ENCODE data around the gene ATP9B.
"Not testable (repeated sequence)": the region's sequence is repeated elsewhere in the genome, so short reads cannot be mapped to it uniquely, and the experiment has no call there.

Gene ATP9B

GRCh38 chr18:79071503-79072210 is 2.5 kb downstream of the ATP9B start:
- Histone ChIP-seq H3K18ac (ENCODE audit: low read length) (no peak overlapping the region), H3K27ac (ENCODE audit: low read depth, low read length) (no peak overlapping the region), H4K8ac (ENCODE audit: low read depth, low read length) (no peak overlapping the region), H3K36me3 (ENCODE audit: control insufficient read depth, insufficient read depth, low read length) (no peaks in the 10 kb centered on the region), H2AK5ac (ENCODE audit: low read length) (no peak overlapping the region), H3K23ac (ENCODE audit: low read length) (no peak overlapping the region), H3K27me3 (ENCODE audit: insufficient read depth, low read length, poor library complexity) (no peaks in the 10 kb centered on the region), H3K56ac (ENCODE audit: low read length) (no peak overlapping the region), H3K9ac (ENCODE audit: low read length) (no peak overlapping the region), H3K4ac (ENCODE audit: low read depth, low read length) (no peak overlapping the region), H2BK120ac (ENCODE audit: low read depth, low read length) (no peak overlapping the region), H3K79me1 (ENCODE audit: low read length) (peaks cover 5% of the 10 kb centered on the region), H3K4me2 (ENCODE audit: low read length) (no peak overlapping the region), H3K79me2 (ENCODE audit: control insufficient read depth, insufficient read depth, low read length) (peaks cover 24% of the 10 kb centered on the region), H3K4me3 (ENCODE audit: low read length) (no peak overlapping the region), H2BK15ac (replicated peaks; ENCODE audit: low read depth) (no peak overlapping the region), H2BK5ac (ENCODE audit: low read length) (no peak overlapping the region), H4K5ac (ENCODE audit: low read length) (no peak overlapping the region), H3K4me1 (ENCODE audit: control insufficient read depth, low read depth, low read length) (peaks cover 2% of the 10 kb centered on the region)
- DNase-seq = no peak
- WGBS (ENCODE audit: extremely low coverage, insufficient coverage, low lambda C conversion rate) = no CpG with 5 or more reads among the region's 3 CpGs

GRCh38 chr18:79072655-79073054 is 3.5 kb downstream of the ATP9B start:
- H3K56ac ChIP-seq (ENCODE audit: low read length); H3K27me3 ChIP-seq (ENCODE audit: insufficient read depth, low read length, poor library complexity); H4K5ac ChIP-seq (ENCODE audit: low read length); H2BK5ac ChIP-seq (ENCODE audit: low read length); H4K8ac ChIP-seq (ENCODE audit: low read depth, low read length); H2AK5ac ChIP-seq (ENCODE audit: low read length); H2BK120ac ChIP-seq (ENCODE audit: low read depth, low read length); H3K4me1 ChIP-seq (ENCODE audit: control insufficient read depth, low read depth, low read length); H3K4me3 ChIP-seq (ENCODE audit: low read length); H3K23ac ChIP-seq (ENCODE audit: low read length); H3K36me3 ChIP-seq (ENCODE audit: control insufficient read depth, insufficient read depth, low read length); H3K4ac ChIP-seq (ENCODE audit: low read depth, low read length); H3K4me2 ChIP-seq (ENCODE audit: low read length); H3K27ac ChIP-seq (ENCODE audit: low read depth, low read length); H3K9ac ChIP-seq (ENCODE audit: low read length); H3K79me1 ChIP-seq (ENCODE audit: low read length); H3K18ac ChIP-seq (ENCODE audit: low read length); H2BK15ac ChIP-seq (replicated peaks; ENCODE audit: low read depth): not testable (repeated sequence)
- H3K79me2 ChIP-seq (ENCODE audit: control insufficient read depth, insufficient read depth, low read length) = peaks cover 31% of the 10 kb centered on the region
- peak; percentile 22 for DNase-seq
- no CpG with 5 or more reads among the region's 27 CpGs for WGBS (ENCODE audit: extremely low coverage, insufficient coverage, low lambda C conversion rate)

GRCh38 chr18:79077181-79077580 is 8.0 kb downstream of the ATP9B start:
- Histone ChIP-seq H3K36me3 (ENCODE audit: control insufficient read depth, insufficient read depth, low read length) (no peaks in the 10 kb centered on the region), H2BK15ac (replicated peaks; ENCODE audit: low read depth) (no peak overlapping the region), H3K4ac (ENCODE audit: low read depth, low read length) (no peak overlapping the region), H4K8ac (ENCODE audit: low read depth, low read length) (no peak overlapping the region), H2BK120ac (ENCODE audit: low read depth, low read length) (no peak overlapping the region), H3K4me2 (ENCODE audit: low read length) (no peak overlapping the region), H4K5ac (ENCODE audit: low read length) (no peak overlapping the region), H3K79me2 (ENCODE audit: control insufficient read depth, insufficient read depth, low read length) (peaks cover 27% of the 10 kb centered on the region), H3K27me3 (ENCODE audit: insufficient read depth, low read length, poor library complexity) (no peaks in the 10 kb centered on the region), H3K9ac (ENCODE audit: low read length) (no peak overlapping the region), H2AK5ac (ENCODE audit: low read length) (no peak overlapping the region), H3K4me3 (ENCODE audit: low read length) (no peak overlapping the region), H2BK5ac (ENCODE audit: low read length) (no peak overlapping the region), H3K56ac (ENCODE audit: low read length) (no peak overlapping the region), H3K27ac (ENCODE audit: low read depth, low read length) (no peak overlapping the region), H3K23ac (ENCODE audit: low read length) (no peak overlapping the region), H3K18ac (ENCODE audit: low read length) (no peak overlapping the region), H3K4me1 (ENCODE audit: control insufficient read depth, low read depth, low read length) (no peaks in the 10 kb centered on the region), H3K79me1 (ENCODE audit: low read length) (peaks cover 11% of the 10 kb centered on the region)
- no CpG with 5 or more reads among the region's 1 CpG for WGBS (ENCODE audit: extremely low coverage, insufficient coverage, low lambda C conversion rate)
- peak; percentile 35 for DNase-seq

GRCh38 chr18:79078791-79079190 is 9.6 kb downstream of the ATP9B start:
- H3K27me3 ChIP-seq (ENCODE audit: insufficient read depth, low read length, poor library complexity); H4K5ac ChIP-seq (ENCODE audit: low read length); H2BK120ac ChIP-seq (ENCODE audit: low read depth, low read length); H3K18ac ChIP-seq (ENCODE audit: low read length); H3K27ac ChIP-seq (ENCODE audit: low read depth, low read length); H3K4ac ChIP-seq (ENCODE audit: low read depth, low read length); H3K56ac ChIP-seq (ENCODE audit: low read length); H2BK15ac ChIP-seq (replicated peaks; ENCODE audit: low read depth); H3K23ac ChIP-seq (ENCODE audit: low read length); DNase-seq; H3K9ac ChIP-seq (ENCODE audit: low read length); H3K4me3 ChIP-seq (ENCODE audit: low read length); H3K36me3 ChIP-seq (ENCODE audit: control insufficient read depth, insufficient read depth, low read length); H2AK5ac ChIP-seq (ENCODE audit: low read length); H2BK5ac ChIP-seq (ENCODE audit: low read length); H3K4me1 ChIP-seq (ENCODE audit: control insufficient read depth, low read depth, low read length); H3K4me2 ChIP-seq (ENCODE audit: low read length); H4K8ac ChIP-seq (ENCODE audit: low read depth, low read length): not testable (repeated sequence)
- Histone ChIP-seq H3K79me2 (ENCODE audit: control insufficient read depth, insufficient read depth, low read length) (peaks cover 25% of the 10 kb centered on the region), H3K79me1 (ENCODE audit: low read length) (peaks cover 11% of the 10 kb centered on the region)
- no CpG with 5 or more reads among the region's 5 CpGs for WGBS (ENCODE audit: extremely low coverage, insufficient coverage, low lambda C conversion rate)

- H3K23ac ChIP-seq (ENCODE audit: low read length) = no peak overlapping the region
- H4K8ac ChIP-seq (ENCODE audit: low read depth, low read length) = no peak overlapping the region
- H3K4ac ChIP-seq (ENCODE audit: low read depth, low read length) = no peak overlapping the region
- H2AK5ac ChIP-seq (ENCODE audit: low read length) = no peak overlapping the region
- H3K79me2 ChIP-seq (ENCODE audit: control insufficient read depth, insufficient read depth, low read length) = peaks cover 19% of the 10 kb centered on the region
- WGBS (ENCODE audit: extremely low coverage, insufficient coverage, low lambda C conversion rate) = no CpG with 5 or more reads among the region's 3 CpGs
- H2BK120ac ChIP-seq (ENCODE audit: low read depth, low read length) = no peak overlapping the region
- H3K79me1 ChIP-seq (ENCODE audit: low read length) = peaks cover 15% of the 10 kb centered on the region
- no peak overlapping the region for H3K18ac ChIP-seq (ENCODE audit: low read length)
- no peak overlapping the region for H3K4me2 ChIP-seq (ENCODE audit: low read length)
- H3K36me3 ChIP-seq (ENCODE audit: control insufficient read depth, insufficient read depth, low read length) = no peaks in the 10 kb centered on the region
- H4K5ac ChIP-seq (ENCODE audit: low read length) = no peak overlapping the region
- no peaks in the 10 kb centered on the region for H3K4me1 ChIP-seq (ENCODE audit: control insufficient read depth, low read depth, low read length)
- no peak overlapping the region for H3K9ac ChIP-seq (ENCODE audit: low read length)
- no peak overlapping the region for H3K56ac ChIP-seq (ENCODE audit: low read length)
- no peak overlapping the region for H2BK15ac ChIP-seq (replicated peaks; ENCODE audit: low read depth)
- no peak overlapping the region for H2BK5ac ChIP-seq (ENCODE audit: low read length)
- no peak for DNase-seq
- H3K4me3 ChIP-seq (ENCODE audit: low read length) = no peak overlapping the region
- no peak overlapping the region for H3K27ac ChIP-seq (ENCODE audit: low read depth, low read length)
- H3K27me3 ChIP-seq (ENCODE audit: insufficient read depth, low read length, poor library complexity) = no peaks in the 10 kb centered on the region
These were observed 23.7 kb downstream of the ATP9B start for GRCh38 chr18:79092874-79093273.

GRCh38 chr18:79093986-79094385 is 24.8 kb downstream of the ATP9B start:
- Histone ChIP-seq H2BK15ac (replicated peaks; ENCODE audit: low read depth) (no peak overlapping the region), H3K4ac (ENCODE audit: low read depth, low read length) (no peak overlapping the region), H3K23ac (ENCODE audit: low read length) (no peak overlapping the region), H3K9ac (ENCODE audit: low read length) (no peak overlapping the region), H2BK120ac (ENCODE audit: low read depth, low read length) (no peak overlapping the region), H3K4me1 (ENCODE audit: control insufficient read depth, low read depth, low read length) (no peaks in the 10 kb centered on the region), H3K4me3 (ENCODE audit: low read length) (no peak overlapping the region), H4K5ac (ENCODE audit: low read length) (no peak overlapping the region), H2BK5ac (ENCODE audit: low read length) (no peak overlapping the region), H4K8ac (ENCODE audit: low read depth, low read length) (no peak overlapping the region), H3K79me2 (ENCODE audit: control insufficient read depth, insufficient read depth, low read length) (peaks cover 17% of the 10 kb centered on the region), H3K27me3 (ENCODE audit: insufficient read depth, low read length, poor library complexity) (no peaks in the 10 kb centered on the region), H3K18ac (ENCODE audit: low read length) (no peak overlapping the region), H2AK5ac (ENCODE audit: low read length) (no peak overlapping the region), H3K79me1 (ENCODE audit: low read length) (peaks cover 12% of the 10 kb centered on the region), H3K56ac (ENCODE audit: low read length) (no peak overlapping the region), H3K4me2 (ENCODE audit: low read length) (no peak overlapping the region), H3K36me3 (ENCODE audit: control insufficient read depth, insufficient read depth, low read length) (no peaks in the 10 kb centered on the region), H3K27ac (ENCODE audit: low read depth, low read length) (no peak overlapping the region)
- DNase-seq = no peak
- no CpG with 5 or more reads among the region's 3 CpGs for WGBS (ENCODE audit: extremely low coverage, insufficient coverage, low lambda C conversion rate)
